Fibroblast of gingiva (primary cell): ENCODE data around the gene AP2A1.

Experiments used
- DNase-seq: peaks from one replicate; pipeline ENCODE4 v3.0.0-alpha.2; 2011; ENCODE audit warnings: low read depth

The AP2A1 gene

DNA sequence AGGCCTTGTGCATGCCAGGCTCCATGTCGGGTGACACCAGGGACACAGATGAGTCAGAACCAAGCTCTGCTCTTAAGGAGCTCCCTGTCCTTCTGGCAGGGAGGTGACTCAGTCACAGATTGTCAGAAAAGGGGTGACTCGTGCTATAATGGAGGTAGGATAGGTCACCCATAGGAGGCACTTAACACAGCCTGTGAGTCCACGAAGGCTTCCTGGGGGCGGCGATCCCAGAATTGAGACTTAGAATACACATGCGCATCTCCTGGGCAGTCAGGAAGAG is 26.7 kb downstream of the AP2A1 start:
- no peak for DNase-seq

GRCh38 chr19:49795615-49796014 is 28.8 kb downstream of the AP2A1 start:
- DNase-seq, result no peak

- no peak for DNase-seq
Observed at GRCh38 chr19:49798574-49798973, 31.8 kb downstream of the AP2A1 start.

- DNase-seq, result no peak
Observed at GRCh38 chr19:49799271-49799797, 32.5 kb downstream of the AP2A1 start.

- no peak for DNase-seq
Observed at GRCh38 chr19:49799798-49800376, 33.1 kb downstream of the AP2A1 start.

DNA sequence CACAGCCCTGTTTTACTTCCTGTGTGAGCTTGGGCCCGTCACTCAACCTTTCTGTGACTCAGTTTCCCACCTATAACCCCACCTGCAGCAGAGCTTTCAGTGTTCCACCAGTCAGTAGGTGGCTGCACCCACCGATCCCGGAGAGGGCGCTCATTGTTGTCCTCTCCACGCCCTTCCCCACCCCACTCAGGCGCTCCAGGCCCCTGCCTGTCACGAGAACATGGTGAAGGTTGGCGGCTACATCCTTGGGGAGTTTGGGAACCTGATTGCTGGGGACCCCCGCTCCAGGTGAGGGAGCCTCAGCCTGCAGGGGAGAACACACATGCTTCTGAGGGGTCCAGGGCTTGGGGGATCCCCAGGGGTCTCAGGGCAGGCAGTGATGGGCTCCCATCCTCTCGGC is 34.0 kb downstream of the AP2A1 start:
- no peak for DNase-seq

- no peak for DNase-seq
Observed at GRCh38 chr19:49801401-49801888, 34.6 kb downstream of the AP2A1 start.

DNA sequence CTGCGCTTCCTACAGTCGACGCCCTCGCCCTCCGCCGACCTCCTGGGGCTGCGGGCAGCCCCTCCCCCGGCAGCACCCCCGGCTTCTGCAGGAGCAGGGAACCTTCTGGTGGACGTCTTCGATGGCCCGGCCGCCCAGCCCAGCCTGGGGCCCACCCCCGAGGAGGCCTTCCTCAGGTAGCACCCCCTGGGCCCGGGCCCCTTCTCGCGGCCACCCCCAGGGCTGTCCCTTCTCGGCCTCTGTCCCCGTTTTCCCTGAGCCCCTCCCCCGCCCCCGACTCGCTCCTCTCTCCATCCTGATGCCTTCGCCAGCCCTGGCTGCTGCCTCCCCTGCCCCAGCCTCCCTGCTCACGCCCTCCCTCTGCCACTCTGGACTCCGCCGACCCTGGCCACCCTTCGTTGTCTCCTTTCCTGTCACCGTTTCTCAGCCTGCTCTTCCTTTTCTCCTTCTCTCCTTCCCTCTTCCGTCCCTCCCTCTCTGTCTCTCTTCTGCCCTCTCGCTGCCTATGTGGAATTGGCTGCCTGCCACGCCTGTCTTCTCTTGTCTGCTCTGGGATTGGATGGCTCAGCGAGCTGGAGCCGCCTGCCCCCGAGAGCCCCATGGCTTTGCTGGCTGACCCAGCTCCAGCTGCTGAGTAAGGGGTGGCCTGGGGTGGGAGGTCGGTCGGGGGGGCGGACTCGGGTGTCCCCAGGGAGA is 35.3 kb downstream of the AP2A1 start:
- peak; percentile 83 for DNase-seq

DNA sequence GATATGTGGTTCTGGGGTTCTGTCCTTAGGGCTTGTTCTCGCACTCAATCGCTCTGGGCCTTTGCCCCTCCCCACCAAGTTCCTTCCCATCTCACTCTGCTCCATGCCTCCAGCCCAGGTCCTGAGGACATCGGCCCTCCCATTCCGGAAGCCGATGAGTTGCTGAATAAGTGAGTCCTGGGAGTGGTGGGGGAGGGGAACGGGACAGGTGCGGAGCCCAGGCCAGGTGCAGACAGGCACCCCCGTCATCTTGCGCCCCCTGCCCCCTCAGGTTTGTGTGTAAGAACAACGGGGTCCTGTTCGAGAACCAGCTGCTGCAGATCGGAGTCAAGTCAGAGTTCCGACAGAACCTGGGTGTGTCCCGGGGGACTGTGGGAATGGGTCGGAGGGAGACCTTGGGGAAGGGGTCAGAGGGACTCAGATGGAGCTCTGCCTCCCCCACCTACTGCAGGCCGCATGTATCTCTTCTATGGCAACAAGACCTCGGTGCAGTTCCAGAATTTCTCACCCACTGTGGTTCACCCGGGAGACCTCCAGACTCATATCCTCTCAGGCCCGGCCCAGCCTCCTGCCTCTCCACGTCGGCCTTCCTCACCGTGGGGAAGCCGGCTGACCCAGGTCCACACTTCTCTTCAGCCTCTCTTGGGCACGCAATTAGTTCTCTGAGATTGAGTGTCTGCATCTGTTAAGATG is 36.2 kb downstream of the AP2A1 start:
- DNase-seq, result no peak

DNA sequence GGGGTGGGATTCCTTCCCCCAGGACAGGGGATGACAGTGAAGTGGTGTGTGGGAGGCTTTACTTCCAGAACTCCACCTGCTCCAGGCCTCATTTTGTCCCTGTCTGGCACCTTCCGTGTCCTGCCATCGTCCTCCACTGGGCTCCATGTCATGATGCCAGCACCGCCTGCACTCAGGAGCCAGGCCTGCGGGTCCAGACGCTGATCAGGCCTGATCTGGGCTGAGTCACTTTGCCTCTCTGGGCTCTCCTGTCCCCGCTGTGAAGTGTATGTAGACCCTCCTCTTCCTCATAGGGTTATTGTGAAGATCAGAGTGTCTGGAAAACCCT is 36.7 kb downstream of the AP2A1 start:
- no peak for DNase-seq

GRCh38 chr19:49805822-49806619 is 39.2 kb downstream of the AP2A1 start:
- DNase-seq, result no peak

DNA sequence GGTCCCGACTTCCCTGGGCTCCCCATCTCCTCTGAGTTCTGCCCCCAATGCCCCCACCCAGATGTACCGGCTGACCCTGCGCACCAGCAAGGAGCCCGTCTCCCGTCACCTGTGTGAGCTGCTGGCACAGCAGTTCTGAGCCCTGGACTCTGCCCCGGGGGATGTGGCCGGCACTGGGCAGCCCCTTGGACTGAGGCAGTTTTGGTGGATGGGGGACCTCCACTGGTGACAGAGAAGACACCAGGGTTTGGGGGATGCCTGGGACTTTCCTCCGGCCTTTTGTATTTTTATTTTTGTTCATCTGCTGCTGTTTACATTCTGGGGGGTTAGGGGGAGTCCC is 39.8 kb downstream of the AP2A1 start:
- DNase-seq, result no peak

DNA sequence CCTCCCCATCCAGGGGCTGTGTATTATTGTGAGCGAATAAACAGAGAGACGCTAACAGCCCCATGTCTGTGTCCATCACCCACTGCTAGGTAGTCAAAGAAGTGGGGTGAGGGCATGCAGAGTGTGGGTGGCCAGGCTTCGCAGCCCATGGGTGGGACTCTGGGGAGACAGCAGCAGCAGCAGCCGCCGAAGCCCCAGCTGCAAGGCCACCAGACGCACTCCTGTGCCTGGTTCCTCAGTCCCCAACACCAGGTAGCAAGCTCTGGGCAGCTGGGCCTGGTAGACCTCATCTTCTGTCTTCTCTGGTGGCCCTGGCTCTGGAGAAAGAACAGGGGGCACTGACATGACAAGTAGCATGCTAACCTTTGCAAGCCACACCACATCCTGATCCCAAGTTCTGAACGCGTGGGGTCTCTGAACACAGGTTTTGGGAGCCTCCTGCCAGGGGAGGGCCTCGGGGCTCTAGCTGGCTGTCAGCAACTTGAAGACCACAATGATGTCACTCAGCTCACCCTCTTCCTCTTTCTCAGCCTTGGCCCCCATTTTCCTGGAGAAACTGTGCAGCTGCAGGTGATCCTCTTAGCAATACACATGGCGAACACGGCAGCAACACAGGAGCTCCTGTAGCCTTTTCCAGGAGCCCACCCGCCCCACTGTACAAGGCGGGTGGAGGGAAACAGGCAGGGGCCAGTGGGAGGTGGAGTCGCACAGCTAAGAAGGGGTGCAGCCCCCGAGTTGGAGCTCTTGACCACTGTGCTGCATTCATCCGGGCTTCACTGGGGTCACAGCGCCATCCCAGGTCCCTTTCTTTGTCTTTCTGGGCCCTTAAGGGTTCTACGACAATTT is 40.5 kb downstream of the AP2A1 start:
- DNase-seq, result no peak

DNA sequence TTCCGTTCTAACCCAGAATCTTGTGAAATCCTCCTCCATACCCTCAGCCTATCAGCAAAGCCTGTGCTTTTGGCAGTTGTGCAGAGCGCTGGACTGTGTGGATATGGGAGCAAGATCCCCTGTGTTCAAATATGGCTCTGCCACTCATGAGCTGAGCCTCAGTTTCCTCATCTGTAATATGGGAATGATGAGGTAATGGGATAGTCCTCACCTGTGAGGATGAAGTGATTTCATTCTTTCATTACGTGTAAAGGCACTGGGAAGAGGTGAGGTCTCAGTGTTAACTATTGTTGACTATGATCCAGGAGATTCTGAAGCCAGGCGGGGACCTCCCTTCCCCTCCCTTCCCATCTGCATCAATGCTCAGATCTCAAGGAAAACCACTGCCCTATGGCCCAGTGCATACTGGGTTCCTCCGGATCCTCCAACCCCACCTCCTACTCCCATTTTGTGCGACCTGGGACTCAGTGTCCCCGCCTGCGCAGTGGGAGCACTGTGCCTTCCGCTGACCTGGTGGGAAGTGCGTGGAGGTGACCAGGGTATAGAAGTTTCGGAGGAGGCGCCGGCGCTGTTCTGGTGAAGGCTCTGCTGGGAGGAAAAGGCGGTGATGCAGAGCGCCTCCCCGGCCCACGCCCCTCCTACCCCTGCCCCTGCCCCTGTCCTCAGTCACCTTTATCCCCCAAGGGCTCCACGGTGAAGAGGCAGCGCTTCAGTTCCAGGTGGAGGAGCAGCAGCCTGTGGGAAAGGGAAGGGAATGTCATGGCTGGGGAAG is 41.3 kb downstream of the AP2A1 start:
- DNase-seq, result no peak

DNA sequence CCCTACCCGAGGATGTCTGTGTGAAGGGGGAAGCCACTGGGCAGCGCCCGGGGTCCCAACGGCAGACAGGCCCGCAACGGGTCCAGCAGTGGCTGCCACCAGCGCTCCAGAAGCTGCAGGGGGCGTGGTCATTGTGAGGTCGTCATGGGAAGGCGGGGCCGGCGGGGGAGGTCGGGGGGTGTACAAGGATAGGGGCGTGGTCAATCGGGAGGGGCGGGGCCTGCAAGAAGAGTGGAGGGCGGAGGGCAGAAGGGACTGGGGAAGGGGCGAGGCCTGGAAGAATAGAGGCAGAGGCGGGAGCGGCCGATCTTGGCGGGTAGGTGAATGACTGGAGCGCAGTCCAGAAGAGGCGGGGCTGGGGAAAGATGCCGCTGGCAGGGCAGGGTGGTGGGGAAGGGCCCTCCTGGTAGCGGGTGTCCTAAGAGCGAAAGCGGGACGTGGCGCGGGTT is 41.9 kb downstream of the AP2A1 start:
- DNase-seq, result peak; percentile 85

GRCh38 chr19:49809160-49809940 is 42.5 kb downstream of the AP2A1 start:
- DNase-seq, result peak; percentile 37

DNA sequence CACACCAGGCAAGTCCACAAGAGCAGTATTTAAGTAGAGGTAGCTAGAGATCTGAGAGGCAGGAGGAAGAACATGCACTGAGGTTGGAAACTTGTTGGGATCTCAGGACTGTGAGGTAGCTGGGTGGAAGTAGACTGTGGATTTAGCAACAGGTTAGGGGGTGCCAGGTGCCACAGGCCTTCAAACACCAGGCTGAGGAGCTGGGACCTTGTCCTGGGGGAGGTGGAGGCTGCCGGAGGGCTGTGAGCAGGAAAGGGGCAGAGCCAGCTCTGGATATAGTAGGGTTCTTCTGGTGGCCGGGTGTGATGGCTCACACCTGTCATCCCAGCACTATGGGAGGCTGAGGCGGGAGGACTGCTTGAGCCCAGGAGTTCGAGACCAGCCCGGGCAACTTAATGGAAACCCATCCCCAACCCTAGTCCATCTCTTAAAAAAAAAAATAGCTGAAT is 43.2 kb downstream of the AP2A1 start:
- DNase-seq, result no peak

DNA sequence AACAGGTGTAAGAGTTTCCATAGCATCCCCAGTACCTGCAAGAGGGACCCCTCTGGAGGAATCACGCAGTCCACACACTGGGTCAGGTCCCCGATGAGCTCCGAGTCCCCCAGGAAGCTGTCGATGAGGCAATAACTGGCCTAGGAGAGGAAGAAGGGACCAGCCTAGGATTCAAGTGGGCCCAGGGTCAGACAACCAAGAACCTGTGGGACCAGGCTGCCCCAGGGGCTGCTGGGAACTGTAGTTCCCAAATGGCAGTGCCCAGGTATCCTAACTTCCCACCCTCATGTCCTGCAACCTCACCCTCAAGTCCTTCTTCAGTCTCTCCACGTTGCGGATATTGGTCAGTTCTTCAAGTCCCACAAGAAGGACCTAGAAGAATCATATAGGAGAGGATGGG is 44.5 kb downstream of the AP2A1 start:
- no peak for DNase-seq

DNA sequence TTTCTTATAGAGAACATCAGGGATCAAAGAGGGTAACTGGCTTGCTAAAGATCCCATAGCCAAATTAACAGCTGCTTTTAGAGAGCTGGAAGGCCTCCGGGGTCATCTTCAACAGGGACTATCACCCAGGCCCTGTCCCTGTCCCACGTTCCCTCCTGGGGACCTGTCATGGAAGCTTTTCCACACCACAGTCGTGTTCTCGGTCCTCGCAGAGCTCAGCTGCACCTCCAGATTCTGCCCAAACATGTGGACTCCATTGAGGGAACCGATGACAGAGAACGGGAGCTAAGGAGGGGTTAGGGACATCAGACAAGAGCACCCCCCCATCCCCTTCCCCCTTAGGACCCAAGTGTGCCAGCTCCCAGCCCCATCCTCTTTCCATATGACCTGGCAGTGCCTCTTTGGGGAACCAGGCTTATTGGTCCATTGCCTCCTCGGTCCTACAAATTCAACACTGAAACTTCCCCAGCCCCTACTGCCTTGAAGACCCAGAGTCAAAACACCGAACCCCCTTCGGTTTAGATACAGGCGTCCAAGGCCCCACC is 45.7 kb downstream of the AP2A1 start:
- no peak for DNase-seq
